HepG2 (cell line): ENCODE measurements around the gene BTAF1. TPM values are rescaled to one million over a fixed set of nuclear protein-coding genes. Genes with fewer than 3 reads are reported as not detected.

Experiments used
- ATAC-seq: fragments of 200-7000 bp; cut with Tn5 transposase; 3 replicates; pipeline ENCODE4 v1.9.1; 2020; ENCODE audit warnings: mild to moderate bottlenecking, moderate library complexity
- Bru-seq: library from RNA; stranded (reverse); fragments of 400-500 nt; gene quantifications from one replicate; lab custom pipeline; 2021; lab: Mats Ljungman, UMichigan
- BruChase-seq, 2 experiments: library from RNA; stranded (reverse); fragments of 400-500 nt; gene quantifications; one replicate each; lab custom pipeline; 2021; lab: Mats Ljungman, UMichigan
- BruUV-seq: library from RNA; stranded (reverse); fragments of 400-500 nt; replicated peaks from 2 replicates; lab custom pipeline; 2021; lab: Mats Ljungman, UMichigan
- CTCF ChIA-PET: fragments of 300-600 bp; formaldehyde crosslinking; extraction: SDS; loops from one replicate; lab custom pipeline; 2021; ENCODE audit warnings: low total read pairs, inconsistent platforms, low intra/inter-chr PET ratio; lab: Yijun Ruan, JAX
- POLR2A ChIA-PET: fragments of 350-600 bp; sonication (Branson Sonifier 250); formaldehyde crosslinking; loops from one replicate; lab custom pipeline; 2020; ENCODE audit warnings: antibody characterized with exemption, inconsistent platforms; lab: Yijun Ruan, JAX
- DNase-seq: peaks from one replicate; pipeline ENCODE4 v3.0.0-alpha.2; 2015; ENCODE audit warnings: low spot score
- FAIRE-seq: peaks from 3 replicates; lab custom pipeline; 2011; peaks lifted over from hg19 to GRCh38; lab: Jason Lieb, UNC
- H2AFZ ChIP-seq: one replicate; pipeline ENCODE4 v1.6.1; 2011; ENCODE audit warnings: low read length, inconsistent platforms
- H3K27ac ChIP-seq: fragments of 300-600 bp; 3 replicates; pipeline ENCODE4 v1.8.0; 2011; ENCODE audit warnings: mixed run types, mild to moderate bottlenecking, mixed read lengths, low read length, inconsistent platforms; ENCODE audit not compliant: insufficient read depth; ENCODE audit errors: extremely low read length
- H3K27me3 ChIP-seq, 2 experiments: fragments of 200-600 bp in 1 of 2; 2 replicates in 1 of 2; 3 replicates in 1 of 2; pipeline versions ENCODE4 v1.6.0 to v1.8.0; 2011; ENCODE audit warnings: low read length in 2 of 2, mild to moderate bottlenecking in 2 of 2, moderate library complexity in 2 of 2, inconsistent platforms in 1 of 2; ENCODE audit not compliant: insufficient read depth in 2 of 2, control insufficient read depth in 1 of 2
- H3K36me3 ChIP-seq, 2 experiments: fragments of 200-600 bp in 1 of 2; replicated peaks in 1 of 2; 2 replicates in 1 of 2; 3 replicates in 1 of 2; pipeline versions ENCODE4 v1.5.1 to v1.8.0; 2011; ENCODE audit warnings: low read length in 2 of 2, inconsistent platforms in 1 of 2; ENCODE audit not compliant: insufficient read depth in 2 of 2, control insufficient read depth in 1 of 2
- H3K4me1 ChIP-seq: 2 replicates; pipeline ENCODE4 v1.5.1; 2012; ENCODE audit warnings: low read length, inconsistent platforms; ENCODE audit not compliant: insufficient read depth
- H3K4me2 ChIP-seq: 2 replicates; pipeline ENCODE4 v1.6.0; 2011; ENCODE audit warnings: low read depth, low read length, inconsistent platforms
- H3K4me3 ChIP-seq, 3 experiments: fragments of 200-600 bp in 1 of 3; sonication (generic), shearing (Covaris generic) in 1 of 3; replicated peaks in 1 of 3; 2 replicates each; pipeline ENCODE4 v1.5.1; 2011 to 2016; ENCODE audit warnings: low read length in 3 of 3, inconsistent platforms in 2 of 3, low read depth in 2 of 3, mild to moderate bottlenecking in 2 of 3, control low read depth in 1 of 3, mixed read lengths in 1 of 3; ENCODE audit not compliant: insufficient read depth in 1 of 3
- H3K79me2 ChIP-seq: one replicate; pipeline ENCODE4 v1.6.1; 2011; ENCODE audit warnings: low read length, inconsistent platforms; ENCODE audit not compliant: insufficient read depth
- H3K9ac ChIP-seq: 2 replicates; pipeline ENCODE4 v1.6.0; 2011; ENCODE audit warnings: mild to moderate bottlenecking, low read depth, low read length, inconsistent platforms; ENCODE audit not compliant: insufficient read depth
- H3K9me3 ChIP-seq: 2 replicates; pipeline ENCODE4 v1.5.1; 2012; ENCODE audit warnings: mild to moderate bottlenecking, low read length
- H4K20me1 ChIP-seq: 2 replicates; pipeline ENCODE4 v1.6.0; 2011; ENCODE audit warnings: inconsistent platforms, mild to moderate bottlenecking, low read length, moderate library complexity; ENCODE audit not compliant: insufficient read depth
- AGO2 ChIP-seq: fragments of 200-400 bp; formaldehyde crosslinking; optimal IDR thresholded peaks from 2 replicates; pipeline ENCODE3; 2017; ENCODE audit warnings: mild to moderate bottlenecking, low read depth, low read length, moderate library complexity
- CC2D1A ChIP-seq: sonication (generic); formaldehyde crosslinking; IDR thresholded peaks from 2 replicates; pipeline ENCODE4 v1.8.1; 2023; ENCODE audit warnings: mild to moderate bottlenecking, missing genetic modification reagents
- HOXA5 ChIP-seq: sonication (generic); formaldehyde crosslinking; IDR thresholded peaks from 2 replicates; pipeline ENCODE4 v1.4.0; 2020; ENCODE audit warnings: missing genetic modification reagents
- PCBP2 ChIP-seq: fragments of 200-400 bp; formaldehyde crosslinking; optimal IDR thresholded peaks from 2 replicates; pipeline ENCODE3; 2018; ENCODE audit warnings: low read length, low read depth; ENCODE audit not compliant: poor library complexity, severe bottlenecking
- PTBP1 ChIP-seq: fragments of 200-400 bp; formaldehyde crosslinking; IDR thresholded peaks from 2 replicates; pipeline ENCODE4 v1.6.1; 2018; ENCODE audit warnings: low read length, low read depth; ENCODE audit not compliant: poor library complexity, severe bottlenecking
- SIN3B ChIP-seq: fragments of 150-350 bp; IDR thresholded peaks from 2 replicates; pipeline ENCODE4 v1.6.1; 2014; ENCODE audit warnings: low read length
- ZNF44 ChIP-seq: sonication (generic); formaldehyde crosslinking; IDR thresholded peaks from 2 replicates; pipeline ENCODE4 v1.5.1; 2020; ENCODE audit warnings: mild to moderate bottlenecking, missing genetic modification reagents
- ZNF510 ChIP-seq: sonication (generic); formaldehyde crosslinking; IDR thresholded peaks from 2 replicates; pipeline ENCODE4 v1.4.0; 2020; ENCODE audit warnings: low read depth, mild to moderate bottlenecking, missing genetic modification reagents
- ZNF556 ChIP-seq: sonication (generic); formaldehyde crosslinking; IDR thresholded peaks from 2 replicates; pipeline ENCODE4 v1.4.0; 2020; ENCODE audit warnings: mild to moderate bottlenecking, missing genetic modification reagents, borderline replicate concordance
- WGBS: methylation state at CpG from one replicate; pipeline ENCODE4 v1.1.6; 2017; ENCODE audit warnings: low lambda C conversion rate; 5-methylcytosine and 5-hydroxymethylcytosine counted together
- in situ Hi-C: cut with HindIII; loops from 2 replicates; pipeline ENCODE4 v1.10.0; 2017; ENCODE audit warnings: low pct_unique_long_range_greater_than_20kb; ENCODE audit not compliant: extremely low pct_ligation_motif_present
- intact Hi-C: fragments of 100-400 bp; cut with micrococcal nuclease; formaldehyde crosslinking; loops from one replicate; pipeline ENCODE4 v1.10.0; 2022; ENCODE audit not compliant: unreplicated experiment
- long read RNA-seq, 2 experiments: library from RNA in 1 of 2; library from polyadenylated mRNA in 1 of 2; stranded (forward) in 1 of 2; unstranded in 1 of 2; transcript quantifications; one replicate each; pipeline ENCODE4 v2.0.0, GENCODE V29; 2019 to 2022
- polyA minus RNA-seq, 3 experiments: library from RNA; depleted of rRNA, polyadenylated mRNA; stranded (reverse); fragments of >200 nt; gene quantifications; 2 replicates each; pipeline ENCODE4 v1.2.3, GENCODE V29; 2011; ENCODE audit warnings: low replicate concordance in 1 of 3
- polyA plus RNA-seq, 8 experiments: library from polyadenylated mRNA; depleted of rRNA in 3 of 8; stranded (reverse) in 7 of 8; unstranded in 1 of 8; fragments of >200 nt; fragmentation: Illumina TruSeq in 4 of 8; extraction: Trizol in 4 of 8; gene quantifications; 2 replicates each; pipeline versions ENCODE4 v1.2.1 to v1.2.3, GENCODE V29; 2011 to 2016; ENCODE audit warnings: low read depth in 4 of 8, missing spikeins in 1 of 8, mixed read lengths in 1 of 8; ENCODE audit not compliant: insufficient read depth in 1 of 8
- total RNA-seq, 5 experiments: library from RNA; depleted of rRNA; stranded (reverse); fragments of >200 nt; fragmentation: Illumina TruSeq; extraction: Trizol; gene quantifications; 2 replicates each; pipeline ENCODE4 v1.2.3, GENCODE V29; 2016; ENCODE audit warnings: low read depth in 1 of 5
- TF ChIP-seq, protein P1 (sequence below): sonication (generic); formaldehyde crosslinking; conservative IDR thresholded peaks from 2 replicates; pipeline ENCODE4 v1.8.0; 2022; ENCODE audit warnings: missing genetic modification reagents
- TF ChIP-seq, protein P2 (sequence below): sonication (generic); formaldehyde crosslinking; IDR thresholded peaks from 2 replicates; pipeline ENCODE4 v1.5.0; 2020; ENCODE audit warnings: missing genetic modification reagents
- TF ChIP-seq, protein P3 (sequence below): sonication (generic); formaldehyde crosslinking; IDR thresholded peaks from 2 replicates; pipeline ENCODE4 v1.8.0; 2022; ENCODE audit warnings: missing genetic modification reagents, low read depth, mild to moderate bottlenecking, borderline replicate concordance
- TF ChIP-seq, protein P4 (sequence below): sonication (generic); formaldehyde crosslinking; IDR thresholded peaks from 2 replicates; pipeline ENCODE4 v1.8.1; 2023; ENCODE audit warnings: mild to moderate bottlenecking, moderate library complexity, missing genetic modification reagents

BTAF1 gene
- total RNA-seq (2016; rRNA removed; fragmentation: Illumina TruSeq; extraction: Trizol): 31.6 and 38.6 TPM in 2 replicates
- total RNA-seq (2016; cell fraction: cytosol; rRNA removed; fragmentation: Illumina TruSeq; extraction: Trizol; ENCODE audit: low read depth): 8.0 and 9.2 TPM in 2 replicates
- 31.4 and 36.8 TPM in 2 replicates for total RNA-seq (2016; cell fraction: insoluble cytoplasmic fraction; rRNA removed; fragmentation: Illumina TruSeq; extraction: Trizol)
- 8.3 and 9.6 TPM in 2 replicates for total RNA-seq (2016; cell fraction: membrane; rRNA removed; fragmentation: Illumina TruSeq; extraction: Trizol)
- 80.5 and 84.8 TPM in 2 replicates for total RNA-seq (2016; cell fraction: nucleus; rRNA removed; fragmentation: Illumina TruSeq; extraction: Trizol)
- 54.1 and 69.5 TPM in 2 replicates for polyA plus RNA-seq (2011; rRNA removed)
- polyA plus RNA-seq (2011; cell fraction: cytosol; rRNA removed): 5.2 and 8.6 TPM in 2 replicates
- polyA plus RNA-seq (2011; cell fraction: nucleus; rRNA removed): 164 and 215 TPM in 2 replicates
- 40.0 and 44.5 TPM in 2 replicates for polyA plus RNA-seq (2012)
- polyA plus RNA-seq (2016; cell fraction: cytosol; fragmentation: Illumina TruSeq; extraction: Trizol; ENCODE audit: low read depth): 0.36 and 0.45 TPM in 2 replicates
- 13.0 and 14.0 TPM in 2 replicates for polyA plus RNA-seq (2016; cell fraction: insoluble cytoplasmic fraction; fragmentation: Illumina TruSeq; extraction: Trizol; ENCODE audit: low read depth)
- polyA plus RNA-seq (2016; cell fraction: membrane; fragmentation: Illumina TruSeq; extraction: Trizol; ENCODE audit: low read depth): 1.2 and 1.5 TPM in 2 replicates
- 97.2 and 103 TPM in 2 replicates for polyA plus RNA-seq (2016; cell fraction: nucleus; fragmentation: Illumina TruSeq; extraction: Trizol; ENCODE audit: insufficient read depth, low read depth)
- polyA minus RNA-seq (2011; rRNA and poly(A)+ RNA removed; ENCODE audit: low replicate concordance): 26.6 and 41.6 TPM in 2 replicates
- 18.0 and 18.8 TPM in 2 replicates for polyA minus RNA-seq (2011; cell fraction: cytosol; rRNA and poly(A)+ RNA removed)
- 224 and 265 TPM in 2 replicates for polyA minus RNA-seq (2011; cell fraction: nucleus; rRNA and poly(A)+ RNA removed)
- Bru-seq, nascent RNA: percentile 86 among the genes with signal in this experiment
- percentile 86 among the genes with signal in this experiment for BruChase-seq, experiment 1, labeled RNA remaining after a 6-hour chase
- percentile 85 among the genes with signal in this experiment for BruChase-seq, experiment 2, labeled RNA remaining after a 2-hour chase
- long read RNA-seq, experiment 1, partial matches to known transcripts: 4 of 4 reads
- long read RNA-seq, experiment 1, other reads (novel, unspliced or antisense): 0 of 4 reads
- long read RNA-seq, experiment 2, partial matches to known transcripts: 12 of 12 reads
- long read RNA-seq, experiment 2, other reads (novel, unspliced or antisense): 0 of 12 reads

DNA sequence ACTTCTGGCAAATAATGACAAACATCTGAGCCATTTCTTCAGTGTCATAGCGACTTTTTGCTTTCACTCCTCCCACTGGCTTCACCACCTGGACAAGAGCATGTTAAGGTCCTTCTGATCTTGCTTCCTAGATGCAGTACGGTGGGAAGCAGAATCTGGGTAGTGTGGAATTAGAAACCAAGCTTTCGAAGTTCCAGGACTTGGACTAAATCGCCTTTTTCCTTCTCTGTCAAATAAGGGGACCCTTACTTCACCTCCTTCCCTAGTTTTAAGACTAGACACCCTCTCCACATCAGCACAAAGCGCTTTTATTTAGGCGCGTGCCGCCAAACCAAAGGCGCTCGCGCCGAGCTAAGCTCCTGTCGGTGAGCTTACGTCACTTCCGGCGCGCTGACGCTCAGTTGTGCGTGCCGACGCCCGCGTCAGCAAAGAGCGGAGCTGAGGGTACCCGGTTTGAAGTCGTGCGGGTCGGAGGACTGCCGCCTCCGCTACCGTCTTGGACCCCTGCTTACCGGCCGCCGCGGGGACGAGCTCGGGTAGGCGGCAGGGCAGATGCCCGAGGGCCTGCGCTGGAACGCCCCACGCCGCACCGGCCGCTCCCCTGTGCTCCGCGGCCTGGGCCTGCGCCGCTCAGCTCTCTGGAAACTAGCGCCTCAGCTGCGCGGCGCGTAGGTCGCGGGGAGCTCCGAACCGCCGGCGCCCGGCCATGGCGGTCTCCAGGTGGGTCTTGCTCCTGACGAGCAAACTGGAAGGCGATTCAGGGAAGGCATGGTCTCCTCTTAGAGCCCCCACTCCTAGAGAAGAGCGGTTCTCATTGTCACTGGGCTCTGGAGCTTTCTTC lies at the start of gene BTAF1:
TSS of gene BTAF1 (plus strand) at position 400 of the 841 bp plus-strand sequence. CDS start at position 707, 307 bp downstream.
- Histone ChIP-seq H3K4me3 (peak within 1 kb of the TSS; percentile 68 to 96 (median 76)), H3K79me2 (peaks cover 46% of the 10 kb centered on the region), H3K27me3 (no peaks in the 10 kb centered on the region; a peak in 1 of 5 replicates), H3K36me3 (no peaks in the 10 kb centered on the region; a peak in 1 of 5 replicates), H4K20me1 (peaks cover 8% of the 10 kb centered on the region), H3K4me1 (peaks cover 56% of the 10 kb centered on the region), H3K4me2 (peak within 1 kb of the TSS; percentile 82), H2AFZ (peak within 1 kb of the TSS; percentile 89), H3K9ac (peak within 1 kb of the TSS; percentile 80), H3K9me3 (peaks cover 9% of the 10 kb centered on the region; the same call in 1 of the 2 replicates), H3K27ac (peak within 1 kb of the TSS; percentile 86)
- ATAC-seq (peak; percentile 97), FAIRE-seq (peak; percentile 77), DNase-seq (peak; percentile 85)
- 0% methylated on average over 24 of the region's 65 CpGs for WGBS
- in situ Hi-C loops: no loop called here
- CTCF ChIA-PET: no interaction called here
- POLR2A ChIA-PET: interaction anchor here (0.6 to 2.1 kb wide), 17 partner anchors 9 to 667 kb away, joined by 3 to 13 read pairs (median 4); partner anchors contain the start of genes CPEB3, MARCHF5, PPP1R3C and TNKS2
- intact Hi-C loops: loop anchor here (2.0 kb wide), 1 partner anchor 15 kb away; the partner anchor contains the start of gene FGFBP3
- BruUV-seq: no TSS peak
- TF ChIP-seq PTBP1 (no peak), ZNF44 (CRISPR knock-in tag) (peak; percentile 84), SIN3B (no peak), HOXA5 (no peak; the same call in 1 of the 2 replicates), PCBP2 (no peak), ZNF556 (CRISPR knock-in tag) (peak; percentile 96), AGO2 (peak; percentile 81), CC2D1A (CRISPR knock-in tag) (no peak), ZNF510 (CRISPR knock-in tag) (peak; percentile 82)
- TF ChIP-seq, protein P1, sequence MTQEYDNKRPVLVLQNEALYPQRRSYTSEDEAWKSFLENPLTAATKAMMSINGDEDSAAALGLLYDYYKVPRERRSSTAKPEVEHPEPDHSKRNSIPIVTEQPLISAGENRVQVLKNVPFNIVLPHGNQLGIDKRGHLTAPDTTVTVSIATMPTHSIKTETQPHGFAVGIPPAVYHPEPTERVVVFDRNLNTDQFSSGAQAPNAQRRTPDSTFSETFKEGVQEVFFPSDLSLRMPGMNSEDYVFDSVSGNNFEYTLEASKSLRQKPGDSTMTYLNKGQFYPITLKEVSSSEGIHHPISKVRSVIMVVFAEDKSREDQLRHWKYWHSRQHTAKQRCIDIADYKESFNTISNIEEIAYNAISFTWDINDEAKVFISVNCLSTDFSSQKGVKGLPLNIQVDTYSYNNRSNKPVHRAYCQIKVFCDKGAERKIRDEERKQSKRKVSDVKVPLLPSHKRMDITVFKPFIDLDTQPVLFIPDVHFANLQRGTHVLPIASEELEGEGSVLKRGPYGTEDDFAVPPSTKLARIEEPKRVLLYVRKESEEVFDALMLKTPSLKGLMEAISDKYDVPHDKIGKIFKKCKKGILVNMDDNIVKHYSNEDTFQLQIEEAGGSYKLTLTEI (CRISPR knock-in tag): no peak
- TF ChIP-seq, protein P2, sequence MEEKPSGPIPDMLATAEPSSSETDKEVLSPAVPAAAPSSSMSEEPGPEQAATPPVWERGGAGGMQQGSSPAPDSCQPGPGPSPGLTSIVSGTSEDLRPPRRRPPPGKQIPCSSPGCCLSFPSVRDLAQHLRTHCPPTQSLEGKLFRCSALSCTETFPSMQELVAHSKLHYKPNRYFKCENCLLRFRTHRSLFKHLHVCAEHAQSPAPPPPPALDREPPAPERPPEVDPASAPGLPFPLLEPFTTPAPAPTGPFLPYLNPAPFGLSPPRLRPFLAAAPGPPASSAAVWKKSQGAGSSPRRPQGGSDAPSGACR (CRISPR knock-in tag): peak; percentile 94
- TF ChIP-seq, protein P3, sequence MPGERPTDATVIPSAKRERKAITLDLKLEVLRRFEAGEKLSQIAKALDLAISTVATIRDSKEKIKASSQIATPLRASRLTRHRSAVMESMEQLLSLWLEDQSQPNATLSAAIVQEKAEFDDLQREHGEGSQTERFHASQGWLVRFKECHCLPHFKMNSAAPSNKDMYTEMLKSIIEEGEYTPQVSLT (CRISPR knock-in tag): no peak
- TF ChIP-seq, protein P4, sequence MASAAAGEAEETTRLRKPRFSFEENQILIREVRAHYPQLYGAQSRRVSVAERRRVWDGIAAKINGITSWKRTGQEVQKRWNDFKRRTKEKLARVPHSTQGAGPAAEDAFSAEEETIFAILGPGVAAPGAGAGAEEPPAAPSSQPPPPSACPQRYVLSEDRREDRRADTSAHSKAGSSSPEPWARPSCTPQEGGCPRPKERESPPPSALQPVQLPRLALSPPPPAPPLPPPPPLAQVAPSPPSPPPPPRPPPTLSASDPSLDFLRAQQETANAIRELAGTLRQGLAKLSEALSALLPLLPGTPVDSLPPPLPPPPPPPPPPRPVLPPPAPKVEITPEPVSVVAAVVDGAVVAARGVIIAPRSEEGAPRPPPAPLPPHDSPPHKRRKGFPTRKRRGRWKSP (CRISPR knock-in tag): peak; percentile 98
